H7 (cell line): ENCODE results near the gene WNK4. TPM values are rescaled to one million over a fixed set of nuclear protein-coding genes. Genes with fewer than 3 reads are reported as not detected.
"Not testable (repeated sequence)": the region's sequence is repeated elsewhere in the genome, so short reads cannot be mapped to it uniquely, and the experiment has no call there.

ENCODE experiments used
- DNase-seq: peaks from one replicate; pipeline ENCODE4 v3.0.0; 2012
- H3K27me3 ChIP-seq: 2 replicates; pipeline ENCODE4 v1.6.0; 2011; ENCODE audit warnings: mild to moderate bottlenecking, low read length; ENCODE audit not compliant: control insufficient read depth, insufficient read depth
- H3K36me3 ChIP-seq: replicated peaks from 2 replicates; pipeline ENCODE4 v1.5.1; 2011; ENCODE audit warnings: low read length; ENCODE audit not compliant: control insufficient read depth, insufficient read depth
- H3K4me3 ChIP-seq: 2 replicates; pipeline ENCODE4 v1.5.1; 2011; ENCODE audit warnings: low read depth, mild to moderate bottlenecking, control low read depth, low read length, moderate library complexity; ENCODE audit not compliant: insufficient read depth
- total RNA-seq: library from RNA; depleted of rRNA; stranded (reverse); fragments of >200 nt; shearing (Covaris generic); gene quantifications from 2 replicates; pipeline ENCODE4 v1.2.3, GENCODE V29; 2014; rRNA removed

WNK4 gene
- total RNA-seq, result 0.24 and 0.44 TPM in 2 replicates

- peaks cover 22% of the 10 kb centered on the region for H3K27me3 ChIP-seq
- peak; percentile 95 for DNase-seq
- H3K36me3 ChIP-seq, result peaks cover 16% of the 10 kb centered on the region
- peak within 1 kb of the TSS; percentile 61 for H3K4me3 ChIP-seq
These were observed at the start of gene WNK4 for GRCh38 chr17:42779936-42780850. Gene WNK4, plus strand, starts transcription at chr17:42780610. Its CDS starts 89 bp downstream, at chr17:42780699.

- DNase-seq, result no peak
- Histone ChIP-seq H3K4me3 (no peak overlapping the region), H3K36me3 (no peaks in the 10 kb centered on the region), H3K27me3 (peaks cover 7% of the 10 kb centered on the region)
These were observed 39.7 kb upstream of the WNK4 start for GRCh38 chr17:42740699-42741098.

DNA sequence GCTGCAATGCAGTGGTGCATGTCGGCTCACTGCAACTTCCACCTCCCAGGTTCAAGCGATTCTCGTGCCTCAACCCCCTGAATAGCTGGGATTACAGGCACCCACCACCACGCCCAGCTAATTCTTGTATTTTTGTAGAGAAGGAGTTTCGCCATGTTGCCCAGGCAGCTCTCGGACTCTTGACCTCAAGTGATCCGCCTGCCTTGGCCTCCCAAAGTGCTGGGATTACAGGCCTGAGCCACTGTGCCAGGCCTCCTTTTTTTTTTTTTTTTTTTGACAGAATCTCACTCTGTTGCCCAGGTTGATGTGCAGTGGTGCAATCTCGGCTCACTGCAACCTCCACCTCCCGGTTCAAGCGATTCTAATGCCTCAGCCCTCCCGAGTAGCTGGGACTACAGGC lies 37.5 kb upstream of the WNK4 start:
- DNase-seq, H3K4me3 ChIP-seq, H3K27me3 ChIP-seq, H3K36me3 ChIP-seq: not testable (repeated sequence)

GRCh38 chr17:42743595-42744282 lies 36.7 kb upstream of the WNK4 start:
- peak; percentile 62 for DNase-seq
- peak overlapping the region; percentile 61 for H3K4me3 ChIP-seq
- H3K36me3 ChIP-seq, result no peaks in the 10 kb centered on the region
- peaks cover 9% of the 10 kb centered on the region for H3K27me3 ChIP-seq

- DNase-seq, result no peak
These were observed 36.1 kb upstream of the WNK4 start for GRCh38 chr17:42744283-42744805.

DNA sequence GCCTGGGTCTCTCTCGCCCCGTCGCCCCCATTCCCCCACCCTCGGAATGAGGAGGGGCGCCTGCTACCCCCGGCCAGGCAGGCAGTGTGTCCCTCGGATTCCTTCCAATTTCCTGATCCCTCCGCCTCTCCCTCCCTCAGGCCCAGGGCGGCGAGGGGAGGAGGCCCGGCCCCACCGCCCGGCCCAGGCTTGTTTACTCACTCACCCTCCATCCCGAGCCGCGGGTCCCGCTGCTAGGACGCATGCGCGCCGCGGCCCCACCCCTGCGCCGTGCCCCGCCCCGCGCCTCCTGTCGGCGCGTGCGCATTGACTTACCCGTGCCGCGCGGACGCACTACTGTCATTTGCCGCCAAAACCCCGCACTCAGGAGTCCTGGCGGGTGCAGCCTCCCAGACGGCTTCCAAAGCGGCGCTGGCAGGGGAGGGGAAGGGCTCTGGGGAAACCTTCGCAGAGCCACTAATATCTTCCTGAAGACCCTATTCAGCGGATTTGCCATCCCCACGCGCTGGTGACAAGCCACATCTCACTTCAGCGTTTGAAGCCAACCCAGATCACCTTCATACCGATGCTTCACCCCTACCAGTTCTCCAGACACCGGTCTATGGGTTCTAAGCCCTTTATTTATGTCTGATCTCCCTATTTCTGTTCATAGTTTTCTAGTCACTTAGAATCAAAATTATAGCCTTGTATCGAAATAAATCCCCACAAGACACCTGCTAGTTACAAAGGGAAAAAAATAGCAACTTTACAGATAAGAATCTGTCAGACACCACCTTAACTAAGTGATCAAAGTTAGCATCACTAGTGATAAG lies 35.4 kb upstream of the WNK4 start, which contains the start of gene EZH1:
Gene EZH1 (minus strand): TSS at position 235 of the 812 bp plus-strand sequence. CDS start 16,099 bp downstream, outside the sequence.
- DNase-seq, result peak; percentile 100
- Histone ChIP-seq H3K4me3 (peak within 1 kb of the TSS; percentile 61), H3K27me3 (peaks cover 9% of the 10 kb centered on the region), H3K36me3 (no peaks in the 10 kb centered on the region)

More at GRCh38 chr17:42744283-42744805, 36.1 kb upstream of the WNK4 start:
- H3K4me3 ChIP-seq, result peak overlapping the region; percentile 61
- H3K36me3 ChIP-seq, result no peaks in the 10 kb centered on the region
- H3K27me3 ChIP-seq, result peaks cover 9% of the 10 kb centered on the region

GRCh38 chr17:42748202-42748907 lies 32.1 kb upstream of the WNK4 start:
- Histone ChIP-seq H3K4me3 (no peak overlapping the region), H3K27me3 (peaks cover 9% of the 10 kb centered on the region), H3K36me3 (no peaks in the 10 kb centered on the region)
- no peak for DNase-seq

GRCh38 chr17:42748908-42749798 lies 31.3 kb upstream of the WNK4 start:
- no peaks in the 10 kb centered on the region for H3K36me3 ChIP-seq
- DNase-seq, result no peak
- no peak overlapping the region for H3K4me3 ChIP-seq
- H3K27me3 ChIP-seq, result peaks cover 9% of the 10 kb centered on the region

DNA sequence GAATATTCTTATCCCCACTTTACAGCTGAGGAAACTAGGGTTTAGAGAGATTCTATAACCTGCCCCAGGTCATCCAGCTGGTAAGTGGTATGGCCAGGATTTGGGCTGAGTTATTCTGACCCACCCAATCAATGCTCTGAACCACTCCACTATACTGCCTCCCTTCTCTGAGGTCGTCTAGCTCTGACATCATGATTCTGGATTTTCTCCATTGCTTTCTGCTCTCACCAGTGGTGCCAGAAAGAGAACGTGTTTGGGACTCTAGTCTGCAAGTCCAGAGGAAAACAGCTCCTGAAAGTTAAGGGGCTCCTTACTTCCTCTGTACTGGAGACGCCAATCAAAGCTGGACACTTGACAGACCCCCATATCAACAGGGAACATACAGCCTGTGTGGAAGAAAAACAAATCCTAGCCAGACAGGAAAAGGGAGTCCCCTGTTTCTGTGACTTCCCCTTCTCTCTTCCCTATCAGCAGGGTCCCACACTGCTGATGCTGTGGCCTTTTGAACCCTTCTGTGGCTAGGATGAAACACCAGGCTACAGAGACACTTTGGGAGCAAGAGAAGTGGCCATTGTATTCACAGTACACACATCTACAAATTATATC lies 29.6 kb upstream of the WNK4 start:
- Histone ChIP-seq H3K4me3 (no peak overlapping the region), H3K36me3 (no peaks in the 10 kb centered on the region), H3K27me3 (peaks cover 1% of the 10 kb centered on the region)
- no peak for DNase-seq

GRCh38 chr17:42751628-42752027 lies 28.8 kb upstream of the WNK4 start:
- no peaks in the 10 kb centered on the region for H3K36me3 ChIP-seq
- DNase-seq, result no peak
- H3K27me3 ChIP-seq, result no peaks in the 10 kb centered on the region
- no peak overlapping the region for H3K4me3 ChIP-seq

DNA sequence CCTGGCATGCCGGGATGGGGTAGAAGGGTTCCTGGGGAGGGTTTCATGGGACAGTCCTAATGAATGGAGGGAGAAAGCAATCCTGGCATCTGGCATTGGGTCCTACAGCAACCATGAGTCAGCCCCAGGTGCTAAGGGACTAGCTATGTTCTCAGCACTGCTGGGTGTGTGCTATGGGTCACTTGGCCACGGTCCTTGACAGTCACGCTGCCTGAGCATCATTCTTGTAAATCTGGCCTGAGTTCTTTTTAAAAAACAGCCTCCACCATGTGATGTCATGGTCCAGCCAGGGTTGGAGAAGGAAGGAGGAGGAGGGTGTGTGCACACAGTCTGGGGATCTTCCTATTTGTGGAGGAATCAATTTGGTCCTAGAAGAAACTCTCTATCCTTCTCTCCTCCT lies 25.6 kb upstream of the WNK4 start:
- Histone ChIP-seq H3K27me3 (peaks cover 4% of the 10 kb centered on the region), H3K4me3 (no peak overlapping the region), H3K36me3 (no peaks in the 10 kb centered on the region)
- DNase-seq, result no peak

- peak overlapping the region; percentile 59 for H3K4me3 ChIP-seq
- H3K36me3 ChIP-seq, result no peaks in the 10 kb centered on the region
- no peak for DNase-seq
- H3K27me3 ChIP-seq, result peaks cover 28% of the 10 kb centered on the region
These were observed 20.3 kb upstream of the WNK4 start for GRCh38 chr17:42759982-42760651.
